ENCODE data around the gene BAD. TPM values are rescaled to one million over a fixed set of nuclear protein-coding genes. Genes with fewer than 3 reads are reported as not detected.

Gene BAD
- total and polyA plus RNA-seq, 2 of the 13 experiments (the other 11 are each of a cell fraction or from before 2014, with no cell fraction given), result 17.9 to 28.5 TPM

DNA sequence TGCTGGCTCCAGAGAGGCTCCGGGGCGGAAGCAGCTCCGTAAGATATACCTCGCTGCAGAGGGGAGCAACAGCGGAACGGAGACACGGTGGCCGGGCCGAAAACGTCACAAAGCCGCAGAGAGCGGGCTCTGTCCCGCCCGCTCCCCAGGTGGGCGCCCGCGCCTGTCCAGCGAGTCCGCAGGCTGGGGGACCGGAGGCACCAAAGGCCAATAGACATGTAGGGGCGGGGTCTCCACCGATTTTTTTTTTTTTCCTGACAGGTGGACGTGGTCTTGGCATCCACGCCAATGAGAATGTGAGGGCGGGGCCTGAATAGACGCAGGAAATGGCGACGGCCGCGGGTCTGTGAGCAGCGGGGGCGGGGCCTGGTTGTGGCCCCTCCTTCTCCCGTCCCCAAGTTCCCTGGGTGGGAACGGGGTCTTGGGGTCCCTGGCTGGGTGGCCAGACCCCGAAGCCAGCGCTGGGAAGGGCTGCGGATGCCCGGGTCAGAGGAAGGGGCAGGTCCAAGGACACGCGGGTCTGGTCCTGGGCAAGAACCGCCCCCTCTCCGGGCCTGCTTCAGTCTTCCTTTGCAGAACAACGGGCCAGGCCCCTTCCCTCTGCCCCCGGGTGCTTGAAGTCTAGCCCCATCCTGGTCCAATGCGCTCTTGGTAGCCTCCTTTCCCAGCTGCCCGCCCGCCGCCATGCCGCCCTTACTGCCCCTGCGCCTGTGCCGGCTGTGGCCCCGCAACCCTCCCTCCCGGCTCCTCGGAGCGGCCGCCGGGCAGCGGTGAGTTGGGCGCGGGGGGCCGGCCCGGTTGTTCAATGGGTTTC lies 54.1 kb downstream of the BAD start, which contains the start of gene DNAJC4 (continued):
- TF ChIP-seq KLF16 (CRISPR knock-in tag; IDR thresholded peaks at IDR 0.05), result peak in 1 of 2 experiments; percentile 60; a peak in 1 of 4 replicates
- TF ChIP-seq MYC (CRISPR knock-in tag; IDR thresholded peaks at IDR 0.05; ENCODE audit: borderline replicate concordance), result no peak
- TF ChIP-seq CREM (IDR thresholded peaks at IDR 0.05), result peak; percentile 64
- TF ChIP-seq CREM (CRISPR knock-in tag; IDR thresholded peaks at IDR 0.05), result no peak
- peak; percentile 66; the same call in 1 of the 2 replicates for TF ChIP-seq SNAPC2 (CRISPR knock-in tag; IDR thresholded peaks at IDR 0.05)
- peak; percentile 75 for TF ChIP-seq GABPB1 (CRISPR knock-in tag; IDR thresholded peaks at IDR 0.05)
- TF ChIP-seq ZNF703 (CRISPR knock-in tag; IDR thresholded peaks at IDR 0.05; ENCODE audit: borderline replicate concordance), result no peak
- peak; percentile 93 for TF ChIP-seq ZBTB7A (CRISPR knock-in tag; IDR thresholded peaks at IDR 0.05)
- TF ChIP-seq ZNF605 (CRISPR knock-in tag; IDR thresholded peaks at IDR 0.05), result peak; percentile 33; the same call in 1 of the 2 replicates
- TF ChIP-seq MLLT10 (CRISPR knock-in tag; IDR thresholded peaks at IDR 0.05), result no peak
- peak; percentile 93 for TF ChIP-seq ARID2 (CRISPR knock-in tag; IDR thresholded peaks at IDR 0.05; ENCODE audit: borderline replicate concordance)
- TF ChIP-seq NRL (CRISPR knock-in tag; IDR thresholded peaks at IDR 0.05; ENCODE audit: borderline replicate concordance), result peak; percentile 87
- TF ChIP-seq ZFY (CRISPR knock-in tag; IDR thresholded peaks at IDR 0.05), result peak; percentile 61; the same call in 1 of the 2 replicates
- peak; percentile 85 for TF ChIP-seq AGO2 (optimal IDR thresholded peaks at IDR 0.05; ENCODE audit: low read depth, low read length)
- TF ChIP-seq, protein P1, sequence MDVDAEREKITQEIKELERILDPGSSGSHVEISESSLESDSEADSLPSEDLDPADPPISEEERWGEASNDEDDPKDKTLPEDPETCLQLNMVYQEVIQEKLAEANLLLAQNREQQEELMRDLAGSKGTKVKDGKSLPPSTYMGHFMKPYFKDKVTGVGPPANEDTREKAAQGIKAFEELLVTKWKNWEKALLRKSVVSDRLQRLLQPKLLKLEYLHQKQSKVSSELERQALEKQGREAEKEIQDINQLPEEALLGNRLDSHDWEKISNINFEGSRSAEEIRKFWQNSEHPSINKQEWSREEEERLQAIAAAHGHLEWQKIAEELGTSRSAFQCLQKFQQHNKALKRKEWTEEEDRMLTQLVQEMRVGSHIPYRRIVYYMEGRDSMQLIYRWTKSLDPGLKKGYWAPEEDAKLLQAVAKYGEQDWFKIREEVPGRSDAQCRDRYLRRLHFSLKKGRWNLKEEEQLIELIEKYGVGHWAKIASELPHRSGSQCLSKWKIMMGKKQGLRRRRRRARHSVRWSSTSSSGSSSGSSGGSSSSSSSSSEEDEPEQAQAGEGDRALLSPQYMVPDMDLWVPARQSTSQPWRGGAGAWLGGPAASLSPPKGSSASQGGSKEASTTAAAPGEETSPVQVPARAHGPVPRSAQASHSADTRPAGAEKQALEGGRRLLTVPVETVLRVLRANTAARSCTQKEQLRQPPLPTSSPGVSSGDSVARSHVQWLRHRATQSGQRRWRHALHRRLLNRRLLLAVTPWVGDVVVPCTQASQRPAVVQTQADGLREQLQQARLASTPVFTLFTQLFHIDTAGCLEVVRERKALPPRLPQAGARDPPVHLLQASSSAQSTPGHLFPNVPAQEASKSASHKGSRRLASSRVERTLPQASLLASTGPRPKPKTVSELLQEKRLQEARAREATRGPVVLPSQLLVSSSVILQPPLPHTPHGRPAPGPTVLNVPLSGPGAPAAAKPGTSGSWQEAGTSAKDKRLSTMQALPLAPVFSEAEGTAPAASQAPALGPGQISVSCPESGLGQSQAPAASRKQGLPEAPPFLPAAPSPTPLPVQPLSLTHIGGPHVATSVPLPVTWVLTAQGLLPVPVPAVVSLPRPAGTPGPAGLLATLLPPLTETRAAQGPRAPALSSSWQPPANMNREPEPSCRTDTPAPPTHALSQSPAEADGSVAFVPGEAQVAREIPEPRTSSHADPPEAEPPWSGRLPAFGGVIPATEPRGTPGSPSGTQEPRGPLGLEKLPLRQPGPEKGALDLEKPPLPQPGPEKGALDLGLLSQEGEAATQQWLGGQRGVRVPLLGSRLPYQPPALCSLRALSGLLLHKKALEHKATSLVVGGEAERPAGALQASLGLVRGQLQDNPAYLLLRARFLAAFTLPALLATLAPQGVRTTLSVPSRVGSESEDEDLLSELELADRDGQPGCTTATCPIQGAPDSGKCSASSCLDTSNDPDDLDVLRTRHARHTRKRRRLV (CRISPR knock-in tag; IDR thresholded peaks at IDR 0.05), result no peak
- no peak for TF ChIP-seq KLF13 (CRISPR knock-in tag; IDR thresholded peaks at IDR 0.05)
- peak; percentile 87 for TF ChIP-seq PHF8 (CRISPR knock-in tag; IDR thresholded peaks at IDR 0.05)
- peak; percentile 62 for TF ChIP-seq HNRNPLL (IDR thresholded peaks at IDR 0.05; ENCODE audit: low read depth, low read length, poor library complexity, severe bottlenecking)
- peak; percentile 28 for TF ChIP-seq ELF3 (CRISPR knock-in tag; IDR thresholded peaks at IDR 0.05)
- TF ChIP-seq ZNF564 (CRISPR knock-in tag; IDR thresholded peaks at IDR 0.05), result peak; percentile 82
- TF ChIP-seq NR2F6 (IDR thresholded peaks at IDR 0.05), result no peak
- 0 out of 2 replicates have a peak, but pooled peaks have one; percentile 31 for TF ChIP-seq NR2F6 (CRISPR knock-in tag; IDR thresholded peaks at IDR 0.05)
- no peak for TF ChIP-seq KDM3A (CRISPR knock-in tag; IDR thresholded peaks at IDR 0.05; ENCODE audit: low read depth)
- no peak for TF ChIP-seq ZNF629 (CRISPR knock-in tag; conservative IDR thresholded peaks at IDR 0.05)
- TF ChIP-seq ZNF607 (CRISPR knock-in tag; IDR thresholded peaks at IDR 0.05; ENCODE audit: borderline replicate concordance), result peak; percentile 50; the same call in 1 of the 2 replicates
- 0 out of 2 replicates have a peak, but pooled peaks have one; percentile 48 for TF ChIP-seq ZFP90 (CRISPR knock-in tag; IDR thresholded peaks at IDR 0.05; ENCODE audit: borderline replicate concordance)
